HG03159 (cell line): Measurements from ENCODE around the gene FARP1.
"Not testable (repeated sequence)": the region's sequence is repeated elsewhere in the genome, so short reads cannot be mapped to it uniquely, and the experiment has no call there.

Experiments used
- ATAC-seq: cut with Tn5 transposase; IDR thresholded peaks from one replicate; pipeline ENCODE4 v1.9.1; 2021; ENCODE audit warnings: mild to moderate bottlenecking, moderate library complexity; ENCODE audit not compliant: unreplicated experiment

FARP1 gene

GRCh38 chr13:98224557-98224956 is 81.7 kb downstream of the FARP1 start:
- no peak for ATAC-seq

- no peak for ATAC-seq
Observed at GRCh38 chr13:98225036-98225940, 82.4 kb downstream of the FARP1 start.

- no peak for ATAC-seq
Observed at GRCh38 chr13:98226496-98226895, 83.6 kb downstream of the FARP1 start.

GRCh38 chr13:98228661-98229341 is 85.9 kb downstream of the FARP1 start:
- no peak for ATAC-seq

GRCh38 chr13:98230762-98231161 is 87.9 kb downstream of the FARP1 start:
- not testable (repeated sequence) for ATAC-seq

GRCh38 chr13:98232456-98232855 is 89.6 kb downstream of the FARP1 start:
- ATAC-seq, result no peak

GRCh38 chr13:98233127-98233526 is 90.2 kb downstream of the FARP1 start:
- no peak for ATAC-seq

GRCh38 chr13:98234348-98234747 is 91.5 kb downstream of the FARP1 start:
- no peak for ATAC-seq

GRCh38 chr13:98236197-98236596 is 93.3 kb downstream of the FARP1 start:
- ATAC-seq, result no peak

GRCh38 chr13:98237331-98237730 is 94.4 kb downstream of the FARP1 start:
- ATAC-seq, result no peak

- ATAC-seq, result no peak
Observed at GRCh38 chr13:98239162-98240076, 96.5 kb downstream of the FARP1 start.

GRCh38 chr13:98240135-98240534 is 97.2 kb downstream of the FARP1 start:
- ATAC-seq, result no peak

GRCh38 chr13:98240974-98241373 is 98.1 kb downstream of the FARP1 start:
- ATAC-seq, result no peak

- ATAC-seq, result no peak
Observed at GRCh38 chr13:98241976-98242375, 99.1 kb downstream of the FARP1 start.

- no peak for ATAC-seq
Observed at GRCh38 chr13:98242403-98242802, 99.5 kb downstream of the FARP1 start.

- no peak for ATAC-seq
Observed at GRCh38 chr13:98243929-98244272, 101.0 kb downstream of the FARP1 start.

- no peak for ATAC-seq
Observed at GRCh38 chr13:98246538-98247172, 103.8 kb downstream of the FARP1 start.

GRCh38 chr13:98251708-98252107 is 108.8 kb downstream of the FARP1 start:
- no peak for ATAC-seq

- no peak for ATAC-seq
Observed at GRCh38 chr13:98252931-98253470, 110.1 kb downstream of the FARP1 start.

- no peak for ATAC-seq
Observed at GRCh38 chr13:98253526-98253925, 110.6 kb downstream of the FARP1 start.
